NCI-H1694 treated with DMSO at 0.1 percent for 48 hours (cell line): Measurements from ENCODE around the gene RARB.

ENCODE experiments used
- DNase-seq: peaks from one replicate; lab custom pipeline; 2025; lab: John Stamatoyannopoulos, UW

The RARB gene

GRCh38 chr3:25578059-25578458, 150.0 kb downstream of the RARB start:
- no peak for DNase-seq

GRCh38 chr3:25580534-25580933, 152.5 kb downstream of the RARB start:
- DNase-seq, result no peak

- DNase-seq, result no peak
Measured at GRCh38 chr3:25581335-25581734, 153.3 kb downstream of the RARB start.

GRCh38 chr3:25581823-25582222, 153.8 kb downstream of the RARB start:
- no peak for DNase-seq

GRCh38 chr3:25582242-25582641, 154.2 kb downstream of the RARB start:
- DNase-seq, result no peak

GRCh38 chr3:25583343-25583742, 155.3 kb downstream of the RARB start:
- no peak for DNase-seq

- DNase-seq, result no peak
Measured at GRCh38 chr3:25584011-25584789, 156.1 kb downstream of the RARB start.

GRCh38 chr3:25585361-25586166, 157.5 kb downstream of the RARB start:
- DNase-seq, result no peak

GRCh38 chr3:25586167-25586505, 158.1 kb downstream of the RARB start:
- no peak for DNase-seq

- DNase-seq, result no peak
Measured at GRCh38 chr3:25586553-25586952, 158.5 kb downstream of the RARB start.

GRCh38 chr3:25587094-25587493, 159.0 kb downstream of the RARB start:
- DNase-seq, result no peak

GRCh38 chr3:25587526-25587925, 159.5 kb downstream of the RARB start:
- no peak for DNase-seq

- DNase-seq, result no peak
Measured at GRCh38 chr3:25587975-25588374, 159.9 kb downstream of the RARB start.

- no peak for DNase-seq
Measured at GRCh38 chr3:25588441-25589103, 160.5 kb downstream of the RARB start.

- no peak for DNase-seq
Measured at GRCh38 chr3:25589104-25589782, 161.2 kb downstream of the RARB start.

GRCh38 chr3:25589783-25590258, 161.8 kb downstream of the RARB start:
- DNase-seq, result no peak

GRCh38 chr3:25592510-25592968, 164.5 kb downstream of the RARB start:
- DNase-seq, result no peak

- no peak for DNase-seq
Measured at GRCh38 chr3:25593001-25593400, 164.9 kb downstream of the RARB start.

- peak; percentile 41 for DNase-seq
Measured at GRCh38 chr3:25594007-25594502, 166.0 kb downstream of the RARB start.

- DNase-seq, result no peak
Measured at GRCh38 chr3:25597535-25598101, 169.6 kb downstream of the RARB start.

- DNase-seq, result no peak
Measured at GRCh38 chr3:25603703-25604102, 175.6 kb downstream of the RARB start.
